ENCODE measurements around the gene EVL. TPM values are rescaled to one million over a fixed set of nuclear protein-coding genes. Genes with fewer than 3 reads are reported as not detected.

Gene EVL
- polyA plus RNA-seq, 2 of the 4 experiments (the other 2 are of a cell fraction) = 14.8 to 32.9 TPM

DNA sequence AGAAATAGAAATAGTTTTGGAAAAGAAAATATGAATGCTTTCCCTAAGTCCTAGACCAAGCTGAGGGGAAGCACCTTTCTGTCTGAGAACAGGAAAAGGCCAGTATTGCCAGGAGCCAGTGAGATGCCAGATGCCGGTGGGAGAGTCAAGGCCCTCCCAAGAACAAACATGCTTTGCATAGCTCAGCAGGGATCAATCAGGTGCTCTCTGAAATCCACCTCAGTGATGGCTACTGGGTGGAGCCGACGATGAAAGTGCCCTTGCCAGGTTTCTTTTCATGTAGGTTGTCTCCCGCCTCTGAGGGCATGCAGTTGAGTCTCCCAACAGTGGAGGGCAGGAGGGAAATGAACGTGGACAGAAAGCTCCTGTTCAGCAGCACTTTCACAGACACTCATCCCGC lies 66.0 kb downstream of the EVL start:
- H3K4me1 ChIP-seq = no peaks in the 10 kb centered on the region
- ATAC-seq = no peak
- no peak for FAIRE-seq
- CTCF ChIA-PET = interaction anchor here (0.6 to 2.2 kb wide), 11 partner anchors 9 to 621 kb away, joined by 3 to 10 read pairs (median 3); no protein-coding TSS in a partner anchor
- POLR2A ChIA-PET = no interaction called here
- no peak for DNase-seq (ENCODE audit: low read depth in 1 of 2, low spot score in 1 of 2)
- H3K4me2 ChIP-seq = no peak overlapping the region
- WGBS (ENCODE audit: missing lambda C conversion rate) = 76% methylated on average over 6 of the region's 6 CpGs
- no peaks in the 10 kb centered on the region for H3K9me3 ChIP-seq
- H3K4me3 ChIP-seq = no peak overlapping the region
- TF ChIP-seq MAZ (IDR thresholded peaks at IDR 0.05; ENCODE audit: borderline replicate concordance, low read depth, low read length) (no peak), PHF8 (IDR thresholded peaks at IDR 0.05; ENCODE audit: borderline replicate concordance, low read depth) (no peak), JUNB (IDR thresholded peaks at IDR 0.05) (no peak), ATOH8 (CRISPR knock-in tag; IDR thresholded peaks at IDR 0.05; ENCODE audit: low read depth) (no peak), MYC (IDR thresholded peaks at IDR 0.05; ENCODE audit: borderline replicate concordance, low read length) (no peak), POLR2A (IDR thresholded peaks at IDR 0.05; ENCODE audit: low read length) (no peak), TFCP2L1 (CRISPR knock-in tag; IDR thresholded peaks at IDR 0.05) (no peak), KDM1A (IDR thresholded peaks at IDR 0.05; ENCODE audit: low read depth) (no peak), HMGXB4 (CRISPR knock-in tag; IDR thresholded peaks at IDR 0.05; ENCODE audit: borderline replicate concordance) (no peak)
- no peak overlapping the region for H3K27ac ChIP-seq

DNA sequence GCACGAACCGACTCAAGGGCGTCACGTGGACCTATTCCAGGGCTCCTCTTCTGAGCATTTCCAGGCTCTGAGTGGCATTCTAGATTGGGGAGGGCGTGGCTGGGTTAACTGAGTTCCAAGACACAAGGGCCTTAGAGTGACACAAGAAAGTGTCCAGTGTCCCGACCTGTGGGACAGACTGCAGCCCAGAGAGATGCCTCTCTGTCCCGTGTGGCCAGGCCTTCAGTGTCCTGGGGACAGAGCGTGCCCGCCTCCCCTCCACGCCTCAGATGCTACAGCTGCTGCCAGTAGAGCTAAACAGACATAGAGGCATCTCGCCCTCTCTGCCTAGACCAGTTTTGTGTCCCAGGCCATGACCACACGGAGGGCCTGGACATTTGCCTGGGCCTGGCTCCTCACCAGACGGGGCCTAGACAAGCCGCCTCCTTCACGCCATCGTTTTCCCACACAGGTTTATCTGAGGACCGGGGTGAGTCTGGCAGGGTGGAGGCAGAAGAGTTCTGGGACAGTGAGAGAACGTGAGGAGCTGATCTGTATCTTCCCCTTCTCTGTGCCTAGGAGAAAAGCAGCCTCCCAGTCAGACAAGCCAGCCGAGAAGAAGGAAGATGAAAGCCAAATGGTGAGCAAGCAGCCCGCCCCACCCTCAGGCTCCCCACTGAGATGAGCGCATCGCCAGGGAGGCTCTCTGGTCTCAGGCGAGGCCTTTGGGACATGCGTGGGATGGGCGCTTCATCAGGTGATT lies 67.1 kb downstream of the EVL start:
- Histone ChIP-seq H3K4me1 (no peaks in the 10 kb centered on the region), H3K27ac (no peak overlapping the region), H3K4me2 (no peak overlapping the region), H3K4me3 (no peak overlapping the region), H3K9me3 (no peaks in the 10 kb centered on the region)
- DNase-seq (ENCODE audit: low read depth in 1 of 2, low spot score in 1 of 2) (no peak), ATAC-seq (no peak), FAIRE-seq (no peak)
- 87% methylated on average over 25 of the region's 25 CpGs for WGBS (ENCODE audit: missing lambda C conversion rate)
- CTCF ChIA-PET = interaction anchor here (0.9 to 2.2 kb wide), 10 partner anchors 11 to 328 kb away, joined by 3 to 10 read pairs (median 4); no protein-coding TSS in a partner anchor
- POLR2A ChIA-PET = no interaction called here
- TF ChIP-seq HOXB5 (CRISPR knock-in tag; IDR thresholded peaks at IDR 0.05) = no peak
- no peak for TF ChIP-seq ATOH8 (CRISPR knock-in tag; IDR thresholded peaks at IDR 0.05; ENCODE audit: low read depth)
- TF ChIP-seq JUN (IDR thresholded peaks at IDR 0.05) = no peak
- TF ChIP-seq SREBF2 (IDR thresholded peaks at IDR 0.05) = no peak
- no peak for TF ChIP-seq ZC3H11A (IDR thresholded peaks at IDR 0.05)
- no peak for TF ChIP-seq MAX (IDR thresholded peaks at IDR 0.05)
- no peak for TF ChIP-seq BHLHE40 (IDR thresholded peaks at IDR 0.05; ENCODE audit: low read depth, low read length)
- no peak for TF ChIP-seq SMC3 (IDR thresholded peaks at IDR 0.05)
- no peak for TF ChIP-seq JUNB (IDR thresholded peaks at IDR 0.05)
- TF ChIP-seq EHF (CRISPR knock-in tag; IDR thresholded peaks at IDR 0.05) = no peak
- TF ChIP-seq, protein P1, sequence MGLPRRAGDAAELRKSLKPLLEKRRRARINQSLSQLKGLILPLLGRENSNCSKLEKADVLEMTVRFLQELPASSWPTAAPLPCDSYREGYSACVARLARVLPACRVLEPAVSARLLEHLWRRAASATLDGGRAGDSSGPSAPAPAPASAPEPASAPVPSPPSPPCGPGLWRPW (IDR thresholded peaks at IDR 0.05) = no peak
- no peak for TF ChIP-seq BCL3 (IDR thresholded peaks at IDR 0.05)
- TF ChIP-seq REST (IDR thresholded peaks at IDR 0.05) = no peak
- TF ChIP-seq EHMT2 (IDR thresholded peaks at IDR 0.05; ENCODE audit: low read depth) = no peak
- TF ChIP-seq, protein P2, sequence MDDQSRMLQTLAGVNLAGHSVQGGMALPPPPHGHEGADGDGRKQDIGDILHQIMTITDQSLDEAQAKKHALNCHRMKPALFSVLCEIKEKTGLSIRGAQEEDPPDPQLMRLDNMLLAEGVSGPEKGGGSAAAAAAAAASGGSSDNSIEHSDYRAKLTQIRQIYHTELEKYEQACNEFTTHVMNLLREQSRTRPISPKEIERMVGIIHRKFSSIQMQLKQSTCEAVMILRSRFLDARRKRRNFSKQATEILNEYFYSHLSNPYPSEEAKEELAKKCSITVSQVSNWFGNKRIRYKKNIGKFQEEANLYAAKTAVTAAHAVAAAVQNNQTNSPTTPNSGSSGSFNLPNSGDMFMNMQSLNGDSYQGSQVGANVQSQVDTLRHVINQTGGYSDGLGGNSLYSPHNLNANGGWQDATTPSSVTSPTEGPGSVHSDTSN (IDR thresholded peaks at IDR 0.05) = no peak
- TF ChIP-seq FOSL2 (IDR thresholded peaks at IDR 0.05) = no peak
- no peak for TF ChIP-seq FOSL2 (CRISPR knock-in tag; IDR thresholded peaks at IDR 0.05)
